Right lobe of liver (tissue), 4 donors: ENCODE measurements around the gene TAB3.

ENCODE experiments used
- CTCF ChIP-seq, 4 donors: fragments of 200-600 bp in 3 of 4; fragments of 450-650 bp in 1 of 4; IDR thresholded peaks; one replicate each; pipeline versions ENCODE4 v1.5.1 to v1.8.0; 2016 to 2022; ENCODE audit warnings: antibody characterized with exemption in 4 of 4, mild to moderate bottlenecking in 2 of 4
- POLR2A ChIP-seq: fragments of 450-650 bp; IDR thresholded peaks from one replicate; pipeline ENCODE4 v1.6.1; 2017; ENCODE audit warnings: antibody characterized with exemption, mild to moderate bottlenecking
- donor health status: DM: no; HTN: no; CAD: no.
- donor health status: DM: no; HTN: no; CAD: no.
- donor health status: DM: no; HTN: yes; CAD: no.

- TF ChIP-seq CTCF (IDR thresholded peaks at IDR 0.05), result no peak
- no peak for TF ChIP-seq POLR2A
Measured at GRCh38 chrX:30892591-30892990, 3.5 kb upstream of the TAB3 start.
